Astrocyte (in vitro differentiated cells and primary cell): ENCODE results near the gene CDK14.

Source experiments
- CTCF ChIP-seq: IDR thresholded peaks from 2 replicates; pipeline ENCODE4 v1.5.1; 2011; ENCODE audit warnings: low read depth, mild to moderate bottlenecking, inconsistent platforms, low read length, moderate library complexity; ENCODE audit not compliant: insufficient read depth
- EZH2 ChIP-seq: IDR thresholded peaks from 2 replicates; pipeline ENCODE4 v1.6.1; 2012; ENCODE audit warnings: mild to moderate bottlenecking, low read length, inconsistent platforms; ENCODE audit not compliant: insufficient read depth

- TF ChIP-seq CTCF: no peak
- no peak for TF ChIP-seq EZH2
These were observed 11.7 kb upstream of the CDK14 start for GRCh38 chr7:90584378-90584777.
